Skeletal muscle satellite cell (primary cell): ENCODE measurements around the gene TRIM74. TPM values are rescaled to one million over a fixed set of nuclear protein-coding genes. Genes with fewer than 3 reads are reported as not detected.
"Not testable (repeated sequence)": the region's sequence is repeated elsewhere in the genome, so short reads cannot be mapped to it uniquely, and the experiment has no call there.

Experiments used
- H3K27me3 ChIP-seq: 2 replicates; pipeline ENCODE4 v1.7.0; 2013; ENCODE audit warnings: low read length; ENCODE audit not compliant: control insufficient read depth, insufficient read depth
- H3K36me3 ChIP-seq: 2 replicates; pipeline ENCODE4 v1.7.0; 2013; ENCODE audit warnings: mild to moderate bottlenecking, control low read depth, low read length; ENCODE audit not compliant: insufficient read depth
- H3K4me1 ChIP-seq: 2 replicates; pipeline ENCODE4 v1.7.0; 2013; ENCODE audit warnings: low read length; ENCODE audit not compliant: control insufficient read depth, insufficient read depth
- H3K4me2 ChIP-seq: 2 replicates; pipeline ENCODE4 v1.7.0; 2013; ENCODE audit warnings: mild to moderate bottlenecking, low read length
- H3K4me3 ChIP-seq: 2 replicates; pipeline ENCODE4 v1.7.0; 2013; ENCODE audit warnings: low read length
- H3K9ac ChIP-seq: 2 replicates; pipeline ENCODE4 v1.7.0; 2013; ENCODE audit warnings: mild to moderate bottlenecking, low read depth, low read length, moderate library complexity
- H3K9me3 ChIP-seq: replicated peaks from 2 replicates; pipeline ENCODE4 v1.7.0; 2013; ENCODE audit warnings: mild to moderate bottlenecking, control low read depth, low read length
- total RNA-seq: library from RNA; depleted of rRNA; stranded (reverse); fragments of >200 nt; gene quantifications from 2 replicates; pipeline ENCODE4 v1.2.3, GENCODE V29; 2012; rRNA removed

Gene TRIM74
- not detected in 2 replicates for total RNA-seq

GRCh38 chr7:72968980-72969516 is at the start of gene TRIM74:
Gene TRIM74, minus strand, starts transcription at chr7:72969466. Its CDS starts 3,309 bp downstream, at chr7:72966157.
- not testable (repeated sequence) for H3K4me1 ChIP-seq, H3K27me3 ChIP-seq, H3K9me3 ChIP-seq, H3K9ac ChIP-seq, H3K36me3 ChIP-seq, H3K4me2 ChIP-seq, H3K4me3 ChIP-seq

- H3K27me3 ChIP-seq, H3K4me1 ChIP-seq, H3K9me3 ChIP-seq, H3K36me3 ChIP-seq: not testable (repeated sequence)
- peak overlapping the region; percentile 85 for H3K4me2 ChIP-seq
- H3K9ac ChIP-seq: peak overlapping the region; percentile 69
- peak overlapping the region; percentile 66 for H3K4me3 ChIP-seq
Measured at GRCh38 chr7:73006491-73006890, 37.2 kb upstream of the TRIM74 start.

- H3K4me1 ChIP-seq, H3K36me3 ChIP-seq, H3K27me3 ChIP-seq, H3K9me3 ChIP-seq: not testable (repeated sequence)
- H3K9ac ChIP-seq: peak overlapping the region; percentile 84
- peak overlapping the region; percentile 79 for H3K4me3 ChIP-seq
- H3K4me2 ChIP-seq: peak overlapping the region; percentile 73
Measured at GRCh38 chr7:73005693-73006447, 36.6 kb upstream of the TRIM74 start.

GRCh38 chr7:73005356-73005692 is 36.1 kb upstream of the TRIM74 start:
- H3K36me3 ChIP-seq: not testable (repeated sequence)

GRCh38 chr7:72997887-72998468 is 28.7 kb upstream of the TRIM74 start:
- H3K36me3 ChIP-seq, H3K9me3 ChIP-seq, H3K4me2 ChIP-seq, H3K4me1 ChIP-seq, H3K27me3 ChIP-seq, H3K9ac ChIP-seq, H3K4me3 ChIP-seq: not testable (repeated sequence)

More at GRCh38 chr7:73005356-73005692, 36.1 kb upstream of the TRIM74 start:
- not testable (repeated sequence) for H3K4me1 ChIP-seq, H3K27me3 ChIP-seq, H3K9me3 ChIP-seq
- H3K4me2 ChIP-seq: peak overlapping the region; percentile 57
- H3K4me3 ChIP-seq: peak overlapping the region; percentile 75
- peak overlapping the region; percentile 84 for H3K9ac ChIP-seq

GRCh38 chr7:72997447-72997846 is 28.2 kb upstream of the TRIM74 start:
- not testable (repeated sequence) for H3K4me3 ChIP-seq, H3K4me2 ChIP-seq, H3K36me3 ChIP-seq, H3K9ac ChIP-seq, H3K27me3 ChIP-seq, H3K9me3 ChIP-seq, H3K4me1 ChIP-seq

- not testable (repeated sequence) for H3K36me3 ChIP-seq, H3K9ac ChIP-seq, H3K4me1 ChIP-seq, H3K9me3 ChIP-seq, H3K4me3 ChIP-seq, H3K4me2 ChIP-seq, H3K27me3 ChIP-seq
Measured at GRCh38 chr7:72995484-72995883, 26.2 kb upstream of the TRIM74 start.

GRCh38 chr7:72990146-72990913 is 21.1 kb upstream of the TRIM74 start:
- H3K4me1 ChIP-seq, H3K4me2 ChIP-seq, H3K4me3 ChIP-seq, H3K9me3 ChIP-seq, H3K36me3 ChIP-seq, H3K9ac ChIP-seq, H3K27me3 ChIP-seq: not testable (repeated sequence)

- H3K9ac ChIP-seq, H3K4me1 ChIP-seq, H3K4me3 ChIP-seq: not testable (repeated sequence)
Measured at GRCh38 chr7:72982084-72982483, 12.8 kb upstream of the TRIM74 start.

GRCh38 chr7:72980382-72980781 is 11.1 kb upstream of the TRIM74 start:
- not testable (repeated sequence) for H3K36me3 ChIP-seq, H3K9ac ChIP-seq, H3K9me3 ChIP-seq, H3K4me1 ChIP-seq, H3K4me2 ChIP-seq, H3K4me3 ChIP-seq, H3K27me3 ChIP-seq

More at GRCh38 chr7:72982084-72982483, 12.8 kb upstream of the TRIM74 start:
- not testable (repeated sequence) for H3K9me3 ChIP-seq, H3K4me2 ChIP-seq, H3K27me3 ChIP-seq, H3K36me3 ChIP-seq

GRCh38 chr7:72976434-72976833 is 7.2 kb upstream of the TRIM74 start:
- not testable (repeated sequence) for H3K9ac ChIP-seq, H3K36me3 ChIP-seq, H3K4me1 ChIP-seq, H3K27me3 ChIP-seq, H3K4me3 ChIP-seq, H3K9me3 ChIP-seq, H3K4me2 ChIP-seq
